H9 (cell line): ENCODE data around the gene ACSF3. TPM values are rescaled to one million over a fixed set of nuclear protein-coding genes. Genes with fewer than 3 reads are reported as not detected.

ENCODE experiments used
- DNase-seq: peaks from one replicate; pipeline ENCODE4 v3.0.0-alpha.2; 2017
- H2AFZ ChIP-seq: one replicate; pipeline ENCODE4 v1.6.1; 2013; ENCODE audit warnings: mild to moderate bottlenecking, low read length, control low read depth, moderate library complexity
- H2AK5ac ChIP-seq: 2 replicates; pipeline ENCODE4 v1.6.1; 2013; ENCODE audit warnings: low read length, control low read depth, mixed read lengths; ENCODE audit not compliant: insufficient read length
- H2BK120ac ChIP-seq: one replicate; pipeline ENCODE4 v1.6.1; 2013; ENCODE audit warnings: low read depth, mild to moderate bottlenecking, low read length, control low read depth, inconsistent platforms; ENCODE audit not compliant: poor library complexity, severe bottlenecking
- H2BK12ac ChIP-seq: 2 replicates; pipeline ENCODE4 v1.6.1; 2013; ENCODE audit warnings: low read length, control low read depth, mixed read lengths, low read depth; ENCODE audit not compliant: insufficient read length
- H2BK15ac ChIP-seq: 2 replicates; pipeline ENCODE4 v1.6.1; 2013; ENCODE audit warnings: low read depth, low read length, control low read depth
- H2BK20ac ChIP-seq: one replicate; pipeline ENCODE4 v1.6.1; 2013; ENCODE audit warnings: low read depth, mild to moderate bottlenecking, low read length, control low read depth, inconsistent platforms; ENCODE audit not compliant: poor library complexity, severe bottlenecking
- H2BK5ac ChIP-seq: 2 replicates; pipeline ENCODE4 v1.6.1; 2013; ENCODE audit warnings: low read length, control low read depth, mixed read lengths; ENCODE audit not compliant: insufficient read length
- H3K14ac ChIP-seq: 2 replicates; pipeline ENCODE4 v1.6.1; 2013; ENCODE audit warnings: low read length, control low read depth; ENCODE audit not compliant: insufficient read depth
- H3K18ac ChIP-seq: 2 replicates; pipeline ENCODE4 v1.6.1; 2013; ENCODE audit warnings: low read depth, mild to moderate bottlenecking, mixed read lengths, low read length, control low read depth; ENCODE audit not compliant: insufficient read length
- H3K23ac ChIP-seq: 2 replicates; pipeline ENCODE4 v1.6.1; 2013; ENCODE audit warnings: low read length, control low read depth, mixed read lengths, low read depth; ENCODE audit not compliant: insufficient read length
- H3K23me2 ChIP-seq: 2 replicates; pipeline ENCODE4 v1.6.1; 2013; ENCODE audit warnings: low read depth, mild to moderate bottlenecking, mixed read lengths, low read length, control low read depth; ENCODE audit not compliant: insufficient read length, poor library complexity, severe bottlenecking
- H3K27ac ChIP-seq: 2 replicates; pipeline ENCODE4 v1.5.1; 2013; ENCODE audit warnings: low read length, control low read depth, mixed read lengths, low read depth; ENCODE audit not compliant: insufficient read length
- H3K27me3 ChIP-seq: 2 replicates; pipeline ENCODE4 v1.6.1; 2013; ENCODE audit warnings: low read length, control low read depth, inconsistent platforms; ENCODE audit not compliant: insufficient read depth
- H3K4ac ChIP-seq: 2 replicates; pipeline ENCODE4 v1.6.1; 2013; ENCODE audit warnings: low read depth, mild to moderate bottlenecking, control low read depth, inconsistent platforms, low read length, moderate library complexity
- H3K4me1 ChIP-seq: 2 replicates; pipeline ENCODE4 v1.6.1; 2013; ENCODE audit warnings: low read length, control low read depth, inconsistent platforms; ENCODE audit not compliant: insufficient read depth
- H3K4me2 ChIP-seq: 2 replicates; pipeline ENCODE4 v1.6.1; 2013; ENCODE audit warnings: low read length, control low read depth, mixed read lengths; ENCODE audit not compliant: insufficient read length, insufficient read depth
- H3K56ac ChIP-seq: 2 replicates; pipeline ENCODE4 v1.6.1; 2013; ENCODE audit warnings: low read depth, mild to moderate bottlenecking, mixed read lengths, low read length, control low read depth; ENCODE audit not compliant: insufficient read length
- H3K79me1 ChIP-seq: 2 replicates; pipeline ENCODE4 v1.6.1; 2013; ENCODE audit warnings: low read depth, mild to moderate bottlenecking, moderate library complexity, low read length, control low read depth, inconsistent platforms; ENCODE audit not compliant: insufficient read depth, poor library complexity, severe bottlenecking
- H3K79me2 ChIP-seq: 2 replicates; pipeline ENCODE4 v1.6.1; 2013; ENCODE audit warnings: low read length, control low read depth, inconsistent platforms; ENCODE audit not compliant: insufficient read depth
- H3K9ac ChIP-seq: 2 replicates; pipeline ENCODE4 v1.6.1; 2013; ENCODE audit warnings: low read length, control low read depth, mixed read lengths; ENCODE audit not compliant: insufficient read length; ENCODE audit errors: extremely low read depth
- H3K9me3 ChIP-seq: one replicate; pipeline ENCODE4 v1.6.1; 2013; ENCODE audit warnings: low read depth, low read length, inconsistent platforms; ENCODE audit not compliant: control insufficient read depth
- H3T11ph ChIP-seq: one replicate; pipeline ENCODE4 v1.6.1; 2013; ENCODE audit warnings: mild to moderate bottlenecking, low read length, control low read depth, inconsistent platforms
- H4K20me1 ChIP-seq: one replicate; pipeline ENCODE4 v1.6.1; 2013; ENCODE audit not compliant: control insufficient read depth, insufficient read length, insufficient read depth
- H4K5ac ChIP-seq: 2 replicates; pipeline ENCODE4 v1.6.1; 2013; ENCODE audit warnings: low read depth, mild to moderate bottlenecking, mixed read lengths, low read length, control low read depth; ENCODE audit not compliant: insufficient read length
- H4K8ac ChIP-seq: replicated peaks from 2 replicates; pipeline ENCODE4 v1.6.1; 2013; ENCODE audit warnings: low read length, control low read depth, mixed read lengths, low read depth; ENCODE audit not compliant: insufficient read length
- H4K91ac ChIP-seq: 2 replicates; pipeline ENCODE4 v1.6.1; 2013; ENCODE audit warnings: low read depth, mild to moderate bottlenecking, moderate library complexity, mixed read lengths, low read length, control low read depth; ENCODE audit not compliant: insufficient read length
- H3K27ac Mint-ChIP-seq, 3 experiments: 2 replicates in 2 of 3; 3 replicates in 1 of 3; pipeline ENCODE4 v1.8.0; 2020 to 2021; ENCODE audit warnings: mixed read lengths in 3 of 3, mild to moderate bottlenecking in 1 of 3, moderate library complexity in 1 of 3
- H3K27me3 Mint-ChIP-seq: 2 replicates; pipeline ENCODE4 v1.8.0; 2021; ENCODE audit warnings: low read depth, mild to moderate bottlenecking, moderate library complexity, mixed read lengths
- H3K36me3 Mint-ChIP-seq, 3 experiments: 2 replicates in 2 of 3; 3 replicates in 1 of 3; pipeline ENCODE4 v1.8.0; 2020 to 2021; ENCODE audit warnings: low read depth in 3 of 3, mixed read lengths in 3 of 3; ENCODE audit not compliant: insufficient read depth in 1 of 3
- H3K4me1 Mint-ChIP-seq, 2 experiments: 2 replicates each; pipeline ENCODE4 v1.8.0; 2020; ENCODE audit warnings: mixed read lengths in 2 of 2
- H3K4me3 Mint-ChIP-seq, 2 experiments: 2 replicates in 1 of 2; 3 replicates in 1 of 2; pipeline ENCODE4 v1.8.0; 2020 to 2021; ENCODE audit warnings: mild to moderate bottlenecking in 2 of 2, mixed read lengths in 2 of 2, moderate library complexity in 1 of 2
- H3K9me3 Mint-ChIP-seq, 2 experiments: 2 replicates in 1 of 2; 3 replicates in 1 of 2; pipeline ENCODE4 v1.8.0; 2020; ENCODE audit warnings: mild to moderate bottlenecking in 2 of 2, mixed read lengths in 2 of 2, moderate library complexity in 1 of 2
- WGBS: extraction: QIAGEN DNeasy Blood & Tissue Kit; methylation state at CpG from one replicate; pipeline ENCODE4 v1.1.7; 2013; ENCODE audit warnings: missing lambda C conversion rate, low lambda C conversion rate, mixed read lengths; ENCODE audit not compliant: insufficient read length; ENCODE audit errors: extremely low coverage; 5-methylcytosine and 5-hydroxymethylcytosine counted together
- total RNA-seq: library from RNA; stranded (reverse); gene quantifications from 2 replicates; pipeline ENCODE4 v1.2.1, GENCODE V29; 2021
- TF ChIP-seq, protein P1 (sequence below): fragments of 200-600 bp; sonication (generic); conservative IDR thresholded peaks from 3 replicates; pipeline ENCODE4 v1.8.0; 2021; ENCODE audit warnings: antibody characterized with exemption, mild to moderate bottlenecking

ACSF3 gene
- total RNA-seq, 1 experiment from 2014 or later: 31.3 TPM

DNA sequence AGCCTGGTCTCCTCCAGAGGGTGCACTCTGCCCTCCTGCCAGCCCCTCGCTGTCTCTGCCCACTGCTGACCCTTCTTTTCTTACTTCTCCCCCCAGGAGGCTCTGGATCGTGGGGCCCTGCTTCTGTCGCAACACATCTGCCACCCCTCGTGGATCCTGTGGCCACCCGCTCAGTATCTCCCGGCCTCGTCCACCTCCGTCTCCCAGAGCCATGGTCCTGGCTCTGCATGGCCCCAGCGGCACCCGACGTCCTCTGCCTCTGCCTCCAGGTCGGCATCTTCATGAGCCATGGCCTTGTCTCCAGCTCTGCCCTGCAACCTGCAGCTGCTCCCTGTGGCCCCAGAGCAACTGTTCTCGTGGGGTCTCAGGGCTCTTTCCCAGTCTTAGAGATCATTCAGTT is 12.1 kb upstream of the ACSF3 start:
- TF ChIP-seq, protein P1, sequence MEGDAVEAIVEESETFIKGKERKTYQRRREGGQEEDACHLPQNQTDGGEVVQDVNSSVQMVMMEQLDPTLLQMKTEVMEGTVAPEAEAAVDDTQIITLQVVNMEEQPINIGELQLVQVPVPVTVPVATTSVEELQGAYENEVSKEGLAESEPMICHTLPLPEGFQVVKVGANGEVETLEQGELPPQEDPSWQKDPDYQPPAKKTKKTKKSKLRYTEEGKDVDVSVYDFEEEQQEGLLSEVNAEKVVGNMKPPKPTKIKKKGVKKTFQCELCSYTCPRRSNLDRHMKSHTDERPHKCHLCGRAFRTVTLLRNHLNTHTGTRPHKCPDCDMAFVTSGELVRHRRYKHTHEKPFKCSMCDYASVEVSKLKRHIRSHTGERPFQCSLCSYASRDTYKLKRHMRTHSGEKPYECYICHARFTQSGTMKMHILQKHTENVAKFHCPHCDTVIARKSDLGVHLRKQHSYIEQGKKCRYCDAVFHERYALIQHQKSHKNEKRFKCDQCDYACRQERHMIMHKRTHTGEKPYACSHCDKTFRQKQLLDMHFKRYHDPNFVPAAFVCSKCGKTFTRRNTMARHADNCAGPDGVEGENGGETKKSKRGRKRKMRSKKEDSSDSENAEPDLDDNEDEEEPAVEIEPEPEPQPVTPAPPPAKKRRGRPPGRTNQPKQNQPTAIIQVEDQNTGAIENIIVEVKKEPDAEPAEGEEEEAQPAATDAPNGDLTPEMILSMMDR: no peak
- WGBS: no CpG with 5 or more reads among the region's 13 CpGs

More for the DNA sequence above, 12.1 kb upstream of the ACSF3 start:
- H2BK120ac ChIP-seq: no peak overlapping the region
- Mint-ChIP-seq H3K27me3 (peaks cover 16% of the 10 kb centered on the region), H3K4me1 (peaks cover 0 to 3% of the 10 kb centered on the region in 2 experiments; a peak in 1 of 4 replicates), H3K36me3 (peaks cover 2 to 4% (median 3%) of the 10 kb centered on the region in 3 experiments; a peak in 4 of 7 replicates), H3K27ac (no peak overlapping the region; a peak in 1 of 7 replicates), H3K4me3 (no peak overlapping the region), H3K9me3 (peaks cover 8 to 13% of the 10 kb centered on the region in 2 experiments)
- DNase-seq: no peak
- H2BK12ac ChIP-seq: no peak overlapping the region
- no peak overlapping the region for H3K23ac ChIP-seq
- no peak overlapping the region for H3T11ph ChIP-seq
- no peak overlapping the region for H3K56ac ChIP-seq
- H2BK5ac ChIP-seq: no peak overlapping the region
- no peak overlapping the region for H2BK15ac ChIP-seq
- no peak overlapping the region for H2AK5ac ChIP-seq
- no peaks in the 10 kb centered on the region for H4K20me1 ChIP-seq
- H3K9me3 ChIP-seq: no peaks in the 10 kb centered on the region
- H3K27ac ChIP-seq: no peak overlapping the region
- no peak overlapping the region for H4K91ac ChIP-seq
- H3K14ac ChIP-seq: no peak overlapping the region
- H3K18ac ChIP-seq: no peak overlapping the region
- no peaks in the 10 kb centered on the region for H3K27me3 ChIP-seq
- no peak overlapping the region for H3K4ac ChIP-seq
- H2BK20ac ChIP-seq: no peak overlapping the region
- no peak overlapping the region for H4K8ac ChIP-seq
- no peaks in the 10 kb centered on the region for H3K23me2 ChIP-seq
- H3K4me1 ChIP-seq: no peaks in the 10 kb centered on the region
- H3K4me2 ChIP-seq: no peak overlapping the region
- no peaks in the 10 kb centered on the region for H3K79me2 ChIP-seq
- H4K5ac ChIP-seq: no peak overlapping the region
- H2AFZ ChIP-seq: no peak overlapping the region
- no peak overlapping the region for H3K9ac ChIP-seq
- H3K79me1 ChIP-seq: no peaks in the 10 kb centered on the region
